ENCODE measurements around the gene GPR18.

DNA sequence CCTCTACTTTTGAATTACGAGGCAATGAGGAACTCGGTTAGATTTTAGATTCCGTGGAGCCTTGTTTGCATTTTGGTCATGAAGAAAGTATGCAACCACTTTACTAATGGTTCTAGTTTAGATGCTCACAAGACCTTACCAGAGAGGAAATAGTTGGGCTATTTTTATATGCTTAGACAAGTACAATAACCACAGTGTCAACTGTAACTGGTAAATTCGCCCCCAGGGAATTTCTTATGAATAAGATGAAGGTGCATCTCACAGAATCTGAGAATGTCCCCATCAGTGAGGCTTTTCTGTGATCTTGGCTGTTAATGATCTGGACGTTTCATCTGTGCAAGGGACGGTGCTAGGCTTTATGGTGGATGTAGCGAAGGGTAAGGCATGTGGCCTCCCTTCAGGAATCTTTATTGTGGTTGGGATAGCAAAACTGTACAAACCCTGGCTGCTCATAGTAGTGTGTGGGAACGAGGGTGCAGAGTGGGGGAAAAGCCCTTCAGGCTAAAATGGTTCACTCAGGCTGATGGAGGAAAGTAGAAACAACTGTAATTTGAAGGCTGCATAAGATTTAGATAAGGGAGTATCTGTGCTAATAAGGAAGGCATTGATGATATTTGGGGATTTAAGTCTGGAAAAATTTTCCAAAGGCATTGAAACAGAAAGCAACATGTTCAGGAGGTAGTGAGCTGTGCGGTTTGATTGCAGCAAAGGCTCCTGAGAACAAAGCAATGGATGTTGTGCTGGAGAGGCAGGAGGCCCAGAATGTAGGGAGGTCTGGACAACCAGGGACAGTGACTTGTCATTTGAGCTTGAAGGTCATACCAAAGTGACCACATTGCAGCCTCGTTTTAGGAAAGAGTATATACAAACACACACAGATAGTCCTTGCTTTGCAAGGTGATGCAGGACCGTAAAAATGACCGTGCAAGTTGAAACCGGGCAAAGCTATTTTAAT, 29.2 kb downstream of the GPR18 start:
- TF ChIP-seq CTCF (conservative IDR thresholded peaks at IDR 0.05; ENCODE audit: low read depth, low read length) (no peak), FOS (IDR thresholded peaks at IDR 0.05; ENCODE audit: low read depth, low read length) (no peak), CHD1 (IDR thresholded peaks at IDR 0.05; ENCODE audit: low read depth, low read length) (no peak)

Measured in IMR-90 (cell line).